Epithelial cell of esophagus (primary cell): Measurements from ENCODE around the gene VPS35L.
A peak's percentile ranks its signal among the peaks of the same experiment; 100 is the strongest.

Experiments
- DNase-seq: peaks from one replicate; pipeline ENCODE4 v3.0.0; 2010; ENCODE audit warnings: low read depth
- H3K4me3 ChIP-seq: 2 replicates; pipeline ENCODE4 v1.5.1; 2011; ENCODE audit warnings: mild to moderate bottlenecking, low read length, control low read depth
- CTCF ChIP-seq: IDR thresholded peaks from 2 replicates; pipeline ENCODE4 v1.5.1; 2011; ENCODE audit warnings: low read depth, mild to moderate bottlenecking, low read length, control low read depth, inconsistent platforms; ENCODE audit not compliant: insufficient read depth; ENCODE audit errors: missing control alignments

VPS35L gene

GRCh38 chr16:19745286-19746010 lies 189.9 kb downstream of the VPS35L start:
- H3K4me3 ChIP-seq: no peak overlapping the region
- no peak for TF ChIP-seq CTCF
- DNase-seq: no peak

- no peak for DNase-seq
- TF ChIP-seq CTCF: no peak
- H3K4me3 ChIP-seq: no peak overlapping the region
These were observed 191.1 kb downstream of the VPS35L start for GRCh38 chr16:19746561-19746960.

GRCh38 chr16:19748389-19749168 lies 193.1 kb downstream of the VPS35L start:
- no peak overlapping the region for H3K4me3 ChIP-seq
- DNase-seq: peak; percentile 51
- TF ChIP-seq CTCF: no peak

- TF ChIP-seq CTCF: no peak
- no peak overlapping the region for H3K4me3 ChIP-seq
- DNase-seq: no peak
These were observed 194.1 kb downstream of the VPS35L start for GRCh38 chr16:19749571-19750080.
